ENCODE measurements around the gene GSX2.

Gene GSX2

GRCh38 chr4:54139332-54139731 is 39.4 kb downstream of the GSX2 start:
- no peak overlapping the region for H3K27ac ChIP-seq (ENCODE audit: low read depth, low read length)
- no peaks in the 10 kb centered on the region for H3F3A ChIP-seq (ENCODE audit: insufficient read depth)
- H3K4me2 ChIP-seq (ENCODE audit: low read depth, low read length, poor library complexity, severe bottlenecking) = no peak overlapping the region
- no peaks in the 10 kb centered on the region for H3K9me2 ChIP-seq (replicated peaks; ENCODE audit: insufficient read depth, low read length)
- no peak overlapping the region for H2AFZ ChIP-seq (ENCODE audit: low read depth, low read length, severe bottlenecking)
- no peaks in the 10 kb centered on the region for H3K27me3 ChIP-seq (ENCODE audit: low read length)
- no peak overlapping the region for H3K9ac ChIP-seq (ENCODE audit: low read length)
- H3K79me2 ChIP-seq (ENCODE audit: insufficient read depth, low read length) = no peaks in the 10 kb centered on the region
- H3K36me3 ChIP-seq (ENCODE audit: low read length) = no peaks in the 10 kb centered on the region
- TF ChIP-seq CTCF (IDR thresholded peaks at IDR 0.05; ENCODE audit: insufficient read depth, low read length, poor library complexity, severe bottlenecking) = no peak
- TF ChIP-seq EZH2phosphoT487 (conservative IDR thresholded peaks at IDR 0.05; ENCODE audit: low read length) = no peak
- H4K20me1 ChIP-seq (ENCODE audit: low read depth, low read length) = no peaks in the 10 kb centered on the region
- H3K9me3 ChIP-seq (ENCODE audit: insufficient read depth, low read length) = no peaks in the 10 kb centered on the region
- H3K4me3 ChIP-seq (ENCODE audit: insufficient read depth, low read length, poor library complexity, severe bottlenecking) = no peak overlapping the region

DNA sequence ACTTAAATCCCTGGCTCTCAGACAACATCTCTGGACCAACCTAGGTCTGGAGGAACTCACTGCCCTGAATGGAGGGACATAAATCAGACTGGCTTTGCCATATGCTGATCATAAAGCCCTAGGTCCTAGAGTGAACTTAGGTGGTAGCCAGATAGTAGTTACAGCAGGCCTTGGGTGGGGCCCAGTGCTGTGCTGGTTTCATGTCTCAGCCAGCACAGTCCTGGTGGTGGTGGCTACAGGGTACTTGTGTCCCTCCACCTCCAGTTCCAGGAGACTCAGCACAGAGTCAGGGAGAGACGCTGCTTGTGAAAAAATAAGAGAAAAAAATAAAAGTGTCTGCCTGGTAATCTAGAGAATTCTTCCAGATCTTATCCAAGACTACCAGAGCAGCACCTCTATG is 40.3 kb downstream of the GSX2 start:
- TF ChIP-seq CTCF (IDR thresholded peaks at IDR 0.05; ENCODE audit: insufficient read depth, low read length, poor library complexity, severe bottlenecking) (no peak), EZH2phosphoT487 (conservative IDR thresholded peaks at IDR 0.05; ENCODE audit: low read length) (no peak)
- no peaks in the 10 kb centered on the region for H3K9me2 ChIP-seq (replicated peaks; ENCODE audit: insufficient read depth, low read length)
- no peaks in the 10 kb centered on the region for H3F3A ChIP-seq (ENCODE audit: insufficient read depth)
- no peaks in the 10 kb centered on the region for H3K27me3 ChIP-seq (ENCODE audit: low read length)
- H3K27ac ChIP-seq (ENCODE audit: low read depth, low read length) = no peak overlapping the region
- no peak overlapping the region for H3K4me2 ChIP-seq (ENCODE audit: low read depth, low read length, poor library complexity, severe bottlenecking)
- no peaks in the 10 kb centered on the region for H3K36me3 ChIP-seq (ENCODE audit: low read length)
- H2AFZ ChIP-seq (ENCODE audit: low read depth, low read length, severe bottlenecking) = no peak overlapping the region
- no peaks in the 10 kb centered on the region for H3K9me3 ChIP-seq (ENCODE audit: insufficient read depth, low read length)
- H3K9ac ChIP-seq (ENCODE audit: low read length) = no peak overlapping the region
- no peaks in the 10 kb centered on the region for H3K79me2 ChIP-seq (ENCODE audit: insufficient read depth, low read length)
- H3K4me3 ChIP-seq (ENCODE audit: insufficient read depth, low read length, poor library complexity, severe bottlenecking) = no peak overlapping the region
- H4K20me1 ChIP-seq (ENCODE audit: low read depth, low read length) = no peaks in the 10 kb centered on the region

- no peaks in the 10 kb centered on the region for H3F3A ChIP-seq (ENCODE audit: insufficient read depth)
- no peak overlapping the region for H3K9ac ChIP-seq (ENCODE audit: low read length)
- no peaks in the 10 kb centered on the region for H3K79me2 ChIP-seq (ENCODE audit: insufficient read depth, low read length)
- H3K4me2 ChIP-seq (ENCODE audit: low read depth, low read length, poor library complexity, severe bottlenecking) = no peak overlapping the region
- H2AFZ ChIP-seq (ENCODE audit: low read depth, low read length, severe bottlenecking) = no peak overlapping the region
- no peak for TF ChIP-seq CTCF (IDR thresholded peaks at IDR 0.05; ENCODE audit: insufficient read depth, low read length, poor library complexity, severe bottlenecking)
- no peak for TF ChIP-seq EZH2phosphoT487 (conservative IDR thresholded peaks at IDR 0.05; ENCODE audit: low read length)
- no peak overlapping the region for H3K4me3 ChIP-seq (ENCODE audit: insufficient read depth, low read length, poor library complexity, severe bottlenecking)
- H3K9me3 ChIP-seq (ENCODE audit: insufficient read depth, low read length) = no peaks in the 10 kb centered on the region
- H3K27ac ChIP-seq (ENCODE audit: low read depth, low read length) = no peak overlapping the region
- H3K27me3 ChIP-seq (ENCODE audit: low read length) = no peaks in the 10 kb centered on the region
- no peaks in the 10 kb centered on the region for H4K20me1 ChIP-seq (ENCODE audit: low read depth, low read length)
- no peaks in the 10 kb centered on the region for H3K9me2 ChIP-seq (replicated peaks; ENCODE audit: insufficient read depth, low read length)
- no peaks in the 10 kb centered on the region for H3K36me3 ChIP-seq (ENCODE audit: low read length)
These were observed 44.2 kb downstream of the GSX2 start for GRCh38 chr4:54144199-54144598.

All from SU-DHL-6 (cell line).